AG04449 (cell line): ENCODE results near the gene CA9.

Experiments
- CTCF ChIA-PET: fragments of 350-600 bp; formaldehyde crosslinking; extraction: SDS; loops from one replicate; lab custom pipeline; 2021; ENCODE audit warnings: antibody characterized with exemption; lab: Yijun Ruan, JAX
- POLR2A ChIA-PET: fragments of 400-600, 350-600 bp; formaldehyde crosslinking; extraction: SDS; loops from one replicate; lab custom pipeline; 2020; ENCODE audit warnings: antibody characterized with exemption, inconsistent platforms; lab: Yijun Ruan, JAX
- DNase-seq: peaks from one replicate; pipeline ENCODE4 v3.0.0-alpha.2; 2010; ENCODE audit warnings: low read depth, low spot score
- H3K4me3 ChIP-seq: 2 replicates; pipeline ENCODE4 v1.5.1; 2011; ENCODE audit warnings: low read depth, mild to moderate bottlenecking, control low read depth, low read length
- TF ChIP-seq, protein P1 (sequence below): IDR thresholded peaks from one replicate; pipeline ENCODE4 v1.5.1; 2011; ENCODE audit warnings: mild to moderate bottlenecking, moderate library complexity, low read length, control low read depth, inconsistent platforms; ENCODE audit not compliant: insufficient read depth; ENCODE audit errors: missing control alignments

Gene CA9

DNA sequence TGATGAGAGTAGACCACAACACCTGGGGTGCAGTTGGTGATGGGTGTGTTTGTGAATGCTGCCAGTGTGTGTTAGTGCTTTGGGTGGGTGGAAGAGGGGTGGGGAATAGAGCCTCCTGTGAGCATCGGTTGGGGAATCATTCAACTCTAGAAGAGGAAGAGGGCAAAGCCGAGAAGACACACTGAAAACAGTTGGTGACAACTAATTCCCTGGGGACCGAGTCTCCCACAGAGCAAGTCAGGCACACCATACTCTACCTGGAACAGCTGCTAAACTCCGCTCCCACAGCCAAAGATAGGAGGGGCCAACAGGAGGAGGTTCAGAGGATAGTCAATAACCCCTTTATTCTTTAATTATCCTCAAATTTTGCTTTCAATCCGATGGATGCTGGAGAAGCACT is 7.2 kb upstream of the CA9 start:
- DNase-seq = no peak
- ChIA-PET CTCF (interaction anchor here (1.1 to 11.9 kb wide), 7 partner anchors 9 to 63 kb away, joined by 3 to 148 read pairs (median 7); partner anchors contain the start of genes CA9, CCDC107, CREB3 and RMRP), POLR2A (no interaction called here)
- TF ChIP-seq, protein P1, sequence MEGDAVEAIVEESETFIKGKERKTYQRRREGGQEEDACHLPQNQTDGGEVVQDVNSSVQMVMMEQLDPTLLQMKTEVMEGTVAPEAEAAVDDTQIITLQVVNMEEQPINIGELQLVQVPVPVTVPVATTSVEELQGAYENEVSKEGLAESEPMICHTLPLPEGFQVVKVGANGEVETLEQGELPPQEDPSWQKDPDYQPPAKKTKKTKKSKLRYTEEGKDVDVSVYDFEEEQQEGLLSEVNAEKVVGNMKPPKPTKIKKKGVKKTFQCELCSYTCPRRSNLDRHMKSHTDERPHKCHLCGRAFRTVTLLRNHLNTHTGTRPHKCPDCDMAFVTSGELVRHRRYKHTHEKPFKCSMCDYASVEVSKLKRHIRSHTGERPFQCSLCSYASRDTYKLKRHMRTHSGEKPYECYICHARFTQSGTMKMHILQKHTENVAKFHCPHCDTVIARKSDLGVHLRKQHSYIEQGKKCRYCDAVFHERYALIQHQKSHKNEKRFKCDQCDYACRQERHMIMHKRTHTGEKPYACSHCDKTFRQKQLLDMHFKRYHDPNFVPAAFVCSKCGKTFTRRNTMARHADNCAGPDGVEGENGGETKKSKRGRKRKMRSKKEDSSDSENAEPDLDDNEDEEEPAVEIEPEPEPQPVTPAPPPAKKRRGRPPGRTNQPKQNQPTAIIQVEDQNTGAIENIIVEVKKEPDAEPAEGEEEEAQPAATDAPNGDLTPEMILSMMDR = no peak
- no peak overlapping the region for H3K4me3 ChIP-seq

DNA sequence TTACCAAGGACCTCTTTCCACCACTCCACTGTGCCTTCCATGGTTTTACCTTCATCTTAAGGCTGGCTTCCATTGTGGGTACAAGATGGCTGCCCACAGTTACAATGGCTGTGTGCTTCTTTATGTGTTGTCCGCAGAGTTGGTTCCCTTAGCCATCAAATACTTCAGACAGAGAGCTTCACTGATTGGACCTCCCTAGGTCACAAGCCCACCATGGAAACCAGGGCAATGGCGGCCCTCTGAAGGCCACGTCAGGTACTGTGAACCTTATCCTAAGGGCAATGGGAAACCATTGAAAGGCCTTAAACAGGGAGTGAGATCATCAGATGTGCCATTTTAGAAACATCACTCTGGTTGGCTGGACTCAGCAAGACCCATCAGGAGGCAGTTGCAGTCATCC is 5.8 kb upstream of the CA9 start:
- ChIA-PET CTCF (interaction anchor here (0.8 to 1.0 kb wide), 2 partner anchors 9 kb away, joined by 3 read pairs; no protein-coding TSS in a partner anchor), POLR2A (no interaction called here)
- DNase-seq = no peak
- TF ChIP-seq, protein P1 = no peak
- H3K4me3 ChIP-seq = no peak overlapping the region

DNA sequence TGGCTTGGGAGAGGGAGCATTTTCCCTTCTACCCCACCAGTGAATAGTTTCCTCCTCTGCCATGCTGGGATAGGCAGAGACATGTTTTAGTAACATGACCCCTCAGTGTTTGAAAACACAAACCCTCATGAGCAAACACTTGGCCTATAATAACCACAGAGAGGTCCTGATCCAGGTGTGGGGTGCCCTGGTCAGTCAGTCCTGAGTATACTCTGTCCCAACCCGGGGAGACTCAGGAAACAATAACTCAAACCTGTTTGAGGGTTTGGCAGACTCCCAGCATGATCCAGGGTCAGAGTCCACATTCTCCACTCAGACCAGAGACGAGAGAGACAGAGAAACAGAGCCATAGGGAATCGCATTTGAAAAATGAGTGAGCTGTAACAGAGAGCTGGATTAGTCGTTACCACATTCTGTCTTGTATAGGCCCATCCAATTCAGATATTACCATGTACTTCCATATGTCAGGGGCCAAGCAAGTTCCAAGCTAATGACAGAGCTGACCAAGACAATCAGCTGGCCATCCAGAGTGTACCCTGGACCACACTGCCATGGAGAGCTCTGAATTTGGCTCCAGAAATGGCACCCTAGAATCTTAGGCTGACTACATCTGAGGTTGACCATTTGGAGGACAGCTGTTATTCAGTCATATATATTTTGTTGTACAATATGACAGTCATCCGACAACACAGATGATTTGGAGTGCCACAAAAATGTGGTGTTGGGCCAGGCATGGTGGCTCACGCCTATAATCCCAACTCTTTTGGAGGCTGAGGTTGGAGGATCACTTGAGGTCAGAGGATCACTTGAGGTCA is 4.2 kb upstream of the CA9 start:
- CTCF ChIA-PET = interaction anchor here (0.7 to 5.4 kb wide), 6 partner anchors 8 to 52 kb away, joined by 3 to 41 read pairs (median 3); no protein-coding TSS in a partner anchor
- H3K4me3 ChIP-seq = no peak overlapping the region

DNA sequence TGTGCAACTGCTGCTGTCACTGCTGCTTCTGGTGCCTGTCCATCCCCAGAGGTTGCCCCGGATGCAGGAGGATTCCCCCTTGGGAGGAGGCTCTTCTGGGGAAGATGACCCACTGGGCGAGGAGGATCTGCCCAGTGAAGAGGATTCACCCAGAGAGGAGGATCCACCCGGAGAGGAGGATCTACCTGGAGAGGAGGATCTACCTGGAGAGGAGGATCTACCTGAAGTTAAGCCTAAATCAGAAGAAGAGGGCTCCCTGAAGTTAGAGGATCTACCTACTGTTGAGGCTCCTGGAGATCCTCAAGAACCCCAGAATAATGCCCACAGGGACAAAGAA is 265 bp downstream of the CA9 start:
- CTCF ChIA-PET = interaction anchor here (1.0 to 5.4 kb wide), 5 partner anchors 9 to 26 kb away, joined by 3 to 41 read pairs (median 11); partner anchors contain the start of gene ARHGEF39
- no peak for DNase-seq
- POLR2A ChIA-PET = interaction anchor here (3.6 kb wide), 1 partner anchor 12 kb away, joined by 28 read pairs; no protein-coding TSS in a partner anchor

More for the DNA sequence above, 4.2 kb upstream of the CA9 start:
- DNase-seq = no peak
- TF ChIP-seq, protein P1 = no peak
- POLR2A ChIA-PET = interaction anchor here (0.6 to 1.9 kb wide), 4 partner anchors 11 to 22 kb away, joined by 3 to 11 read pairs (median 3); partner anchors contain the start of gene TPM2

DNA sequence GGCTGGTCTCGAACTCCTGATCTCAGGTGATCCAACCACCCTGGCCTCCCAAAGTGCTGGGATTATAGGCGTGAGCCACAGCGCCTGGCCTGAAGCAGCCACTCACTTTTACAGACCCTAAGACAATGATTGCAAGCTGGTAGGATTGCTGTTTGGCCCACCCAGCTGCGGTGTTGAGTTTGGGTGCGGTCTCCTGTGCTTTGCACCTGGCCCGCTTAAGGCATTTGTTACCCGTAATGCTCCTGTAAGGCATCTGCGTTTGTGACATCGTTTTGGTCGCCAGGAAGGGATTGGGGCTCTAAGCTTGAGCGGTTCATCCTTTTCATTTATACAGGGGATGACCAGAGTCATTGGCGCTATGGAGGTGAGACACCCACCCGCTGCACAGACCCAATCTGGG is 1.5 kb downstream of the CA9 start:
- ChIA-PET POLR2A (interaction anchor here (0.7 to 3.6 kb wide), 3 partner anchors 10 to 17 kb away, joined by 4 to 28 read pairs (median 6); partner anchors contain the start of gene TPM2), CTCF (interaction anchor here (1.0 to 5.0 kb wide), 7 partner anchors 9 to 57 kb away, joined by 3 to 27 read pairs (median 5); partner anchors contain the start of genes ARHGEF39, CCDC107, CREB3 and RMRP)
- no peak for DNase-seq
- H3K4me3 ChIP-seq = peak overlapping the region; percentile 56; the same call in 1 of the 2 replicates
- TF ChIP-seq, protein P1 = no peak

More for the DNA sequence above, 265 bp downstream of the CA9 start:
- H3K4me3 ChIP-seq = no peak overlapping the region
- TF ChIP-seq, protein P1 = no peak

DNA sequence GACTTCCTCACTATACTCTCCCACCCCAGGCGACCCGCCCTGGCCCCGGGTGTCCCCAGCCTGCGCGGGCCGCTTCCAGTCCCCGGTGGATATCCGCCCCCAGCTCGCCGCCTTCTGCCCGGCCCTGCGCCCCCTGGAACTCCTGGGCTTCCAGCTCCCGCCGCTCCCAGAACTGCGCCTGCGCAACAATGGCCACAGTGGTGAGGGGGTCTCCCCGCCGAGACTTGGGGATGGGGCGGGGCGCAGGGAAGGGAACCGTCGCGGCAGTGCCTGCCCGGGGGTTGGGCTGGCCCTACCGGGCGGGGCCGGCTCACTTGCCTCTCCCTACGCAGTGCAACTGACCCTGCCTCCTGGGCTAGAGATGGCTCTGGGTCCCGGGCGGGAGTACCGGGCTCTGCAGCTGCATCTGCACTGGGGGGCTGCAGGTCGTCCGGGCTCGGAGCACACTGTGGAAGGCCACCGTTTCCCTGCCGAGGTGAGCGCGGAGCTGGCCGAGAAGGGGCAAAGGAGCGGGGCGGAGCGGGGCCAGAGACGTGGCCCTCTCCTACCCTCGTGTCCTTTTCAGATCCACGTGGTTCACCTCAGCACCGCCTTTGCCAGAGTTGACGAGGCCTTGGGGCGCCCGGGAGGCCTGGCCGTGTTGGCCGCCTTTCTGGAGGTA is 2.1 kb downstream of the CA9 start:
- TF ChIP-seq, protein P1 = peak; percentile 37
- DNase-seq = no peak
- ChIA-PET CTCF (interaction anchor here (1.0 to 5.0 kb wide), 8 partner anchors 8 to 56 kb away, joined by 3 to 27 read pairs (median 5); partner anchors contain the start of genes ARHGEF39, CCDC107, CREB3 and RMRP), POLR2A (interaction anchor here (1.0 to 3.6 kb wide), 3 partner anchors 10 to 14 kb away, joined by 3 to 28 read pairs (median 6); partner anchors contain the start of gene TPM2)
- H3K4me3 ChIP-seq = peak overlapping the region; percentile 56
